HepG2 (cell line): ENCODE results near the gene HYOU1. TPM values are rescaled to one million over a fixed set of nuclear protein-coding genes. Genes with fewer than 3 reads are reported as not detected.

Experiments
- ATM ChIP-seq: fragments of 450-650 bp; IDR thresholded peaks from 2 replicates; pipeline ENCODE4 v1.7.1; 2017; ENCODE audit warnings: mild to moderate bottlenecking, borderline replicate concordance
- BRF2 ChIP-seq: sonication (generic); formaldehyde crosslinking; IDR thresholded peaks from 2 replicates; pipeline ENCODE4 v1.8.1; 2022; ENCODE audit warnings: mild to moderate bottlenecking, missing genetic modification reagents
- CERS6 ChIP-seq: sonication (generic); formaldehyde crosslinking; IDR thresholded peaks from 2 replicates; pipeline ENCODE4 v1.5.0; 2020; ENCODE audit warnings: missing genetic modification reagents
- DMAP1 ChIP-seq: IDR thresholded peaks from 2 replicates; pipeline ENCODE4 v1.6.1; 2016
- DPF2 ChIP-seq: sonication (generic); formaldehyde crosslinking; IDR thresholded peaks from 2 replicates; pipeline ENCODE4 v1.4.0; 2020; ENCODE audit warnings: mild to moderate bottlenecking, low read depth, missing genetic modification reagents, borderline replicate concordance
- DZIP1 ChIP-seq: sonication (generic); formaldehyde crosslinking; IDR thresholded peaks from 2 replicates; pipeline ENCODE4 v1.5.0; 2020; ENCODE audit warnings: mild to moderate bottlenecking, missing genetic modification reagents
- ELK4 ChIP-seq: sonication (generic); formaldehyde crosslinking; IDR thresholded peaks from 2 replicates; pipeline ENCODE4 v1.9.0; 2021; ENCODE audit warnings: missing genetic modification reagents, borderline replicate concordance
- HNF4G ChIP-seq, 2 experiments: sonication (generic) in 1 of 2; formaldehyde crosslinking in 1 of 2; IDR thresholded peaks; 2 replicates each; pipeline versions ENCODE4 v1.4.0 to v1.6.1; 2011 to 2020; ENCODE audit warnings: borderline replicate concordance in 2 of 2, low read depth in 2 of 2, mild to moderate bottlenecking in 2 of 2, low read length in 1 of 2, missing genetic modification reagents in 1 of 2, moderate library complexity in 1 of 2
- IRF1 ChIP-seq: sonication (generic); formaldehyde crosslinking; IDR thresholded peaks from 2 replicates; pipeline ENCODE4 v1.4.0; 2020; ENCODE audit warnings: low read depth, mild to moderate bottlenecking, missing genetic modification reagents
- KDM5A ChIP-seq: fragments of 200-600 bp; sonication (generic); IDR thresholded peaks from 2 replicates; pipeline ENCODE4 v1.7.0; 2018; ENCODE audit warnings: antibody characterized with exemption, mild to moderate bottlenecking, low read length, borderline replicate concordance
- NPAS2 ChIP-seq: sonication (generic); formaldehyde crosslinking; IDR thresholded peaks from 2 replicates; pipeline ENCODE4 v1.8.0; 2022; ENCODE audit warnings: mild to moderate bottlenecking, missing genetic modification reagents, borderline replicate concordance
- U2AF2 ChIP-seq: fragments of 200-400 bp; formaldehyde crosslinking; IDR thresholded peaks from 2 replicates; pipeline ENCODE4 v1.6.1; 2017; ENCODE audit warnings: low read depth, mild to moderate bottlenecking, low read length
- ZBTB7B ChIP-seq: sonication (generic); formaldehyde crosslinking; IDR thresholded peaks from 2 replicates; pipeline ENCODE4 v1.4.0; 2020; ENCODE audit warnings: missing genetic modification reagents
- ZNF281 ChIP-seq: sonication (generic); formaldehyde crosslinking; IDR thresholded peaks from 2 replicates; pipeline ENCODE4 v1.4.0; 2020; ENCODE audit warnings: missing genetic modification reagents, borderline replicate concordance
- ZNF550 ChIP-seq: sonication (generic); formaldehyde crosslinking; IDR thresholded peaks from 2 replicates; pipeline ENCODE4 v1.4.0; 2020; ENCODE audit warnings: mild to moderate bottlenecking, missing genetic modification reagents, borderline replicate concordance
- ZNF577 ChIP-seq: sonication (generic); formaldehyde crosslinking; IDR thresholded peaks from 2 replicates; pipeline ENCODE4 v1.4.0; 2020; ENCODE audit warnings: mild to moderate bottlenecking, low read depth, missing genetic modification reagents, borderline replicate concordance
- ZNF740 ChIP-seq: sonication (generic); formaldehyde crosslinking; IDR thresholded peaks from 2 replicates; pipeline ENCODE4 v1.4.0; 2020; ENCODE audit warnings: missing genetic modification reagents
- polyA plus RNA-seq, 8 experiments: library from polyadenylated mRNA; depleted of rRNA in 3 of 8; stranded (reverse) in 7 of 8; unstranded in 1 of 8; fragments of >200 nt; fragmentation: Illumina TruSeq in 4 of 8; extraction: Trizol in 4 of 8; gene quantifications; 2 replicates each; pipeline versions ENCODE4 v1.2.1 to v1.2.3, GENCODE V29; 2011 to 2016; ENCODE audit warnings: low read depth in 4 of 8, missing spikeins in 1 of 8, mixed read lengths in 1 of 8; ENCODE audit not compliant: insufficient read depth in 1 of 8
- total RNA-seq, 5 experiments: library from RNA; depleted of rRNA; stranded (reverse); fragments of >200 nt; fragmentation: Illumina TruSeq; extraction: Trizol; gene quantifications; 2 replicates each; pipeline ENCODE4 v1.2.3, GENCODE V29; 2016; ENCODE audit warnings: low read depth in 1 of 5

HYOU1 gene
- total and polyA plus RNA-seq, 2 of the 13 experiments (the other 11 are each of a cell fraction or from before 2014, with no cell fraction given) = 127 to 155 TPM

- TF ChIP-seq ZNF281 (CRISPR knock-in tag) (peak; percentile 31; the same call in 1 of the 2 replicates), IRF1 (CRISPR knock-in tag) (0 out of 2 replicates have a peak, but pooled peaks have one; percentile 78), HNF4G (IDR thresholded peaks at IDR 0.05; ENCODE audit: borderline replicate concordance, low read depth, low read length) (no peak), HNF4G (CRISPR knock-in tag; IDR thresholded peaks at IDR 0.05; ENCODE audit: borderline replicate concordance, low read depth) (no peak; the same call in 1 of the 2 replicates), DMAP1 (no peak), ZNF740 (CRISPR knock-in tag) (peak; percentile 69; the same call in 1 of the 2 replicates), DZIP1 (CRISPR knock-in tag) (no peak), ZNF577 (CRISPR knock-in tag) (no peak), CERS6 (CRISPR knock-in tag) (no peak), KDM5A (peak; percentile 39; the same call in 1 of the 2 replicates), DPF2 (CRISPR knock-in tag) (no peak), ZBTB7B (peak; percentile 33; the same call in 1 of the 2 replicates), ATM (no peak), ELK4 (CRISPR knock-in tag) (no peak), BRF2 (CRISPR knock-in tag) (no peak), NPAS2 (no peak), U2AF2 (no peak), ZNF550 (CRISPR knock-in tag) (no peak)
Observed at GRCh38 chr11:119030329-119031047, 26.5 kb downstream of the HYOU1 start, which contains the start of gene SLC37A4 (continued).
